Measurements from ENCODE around the gene PIP4K2C. TPM values are rescaled to one million over a fixed set of nuclear protein-coding genes. Genes with fewer than 3 reads are reported as not detected.

Gene PIP4K2C
- total and polyA plus RNA-seq, 10 of the 15 experiments (the other 5 are each of a cell fraction or from before 2014, with no cell fraction given) = 4.8 to 25.1 (median 14.9) TPM

DNA sequence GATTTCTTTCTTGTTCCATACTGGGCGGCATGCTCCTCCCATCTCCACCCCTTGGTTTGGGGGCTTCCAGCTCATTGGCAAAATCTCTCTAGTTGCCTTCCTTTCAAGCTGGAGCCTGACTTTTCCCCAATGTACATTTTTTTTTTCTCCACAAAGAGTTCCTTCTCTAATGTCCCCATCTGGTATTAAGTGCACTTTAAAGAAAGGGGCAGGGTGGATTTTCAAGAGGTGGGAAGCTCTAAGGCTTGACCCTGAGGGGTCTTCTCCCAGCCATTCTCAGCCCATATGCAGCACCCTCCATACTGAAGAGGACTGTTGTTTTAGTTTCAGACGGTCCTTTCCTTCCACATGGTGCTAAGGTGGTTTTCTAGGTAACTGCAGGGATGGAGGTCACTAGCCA lies 5.8 kb upstream of the PIP4K2C start (continued):
- no peak for TF ChIP-seq ZNF207 (IDR thresholded peaks at IDR 0.05; ENCODE audit: borderline replicate concordance)
- no peak for TF ChIP-seq KAT2A (conservative IDR thresholded peaks at IDR 0.05; ENCODE audit: control insufficient read depth, low read depth, low read length)

DNA sequence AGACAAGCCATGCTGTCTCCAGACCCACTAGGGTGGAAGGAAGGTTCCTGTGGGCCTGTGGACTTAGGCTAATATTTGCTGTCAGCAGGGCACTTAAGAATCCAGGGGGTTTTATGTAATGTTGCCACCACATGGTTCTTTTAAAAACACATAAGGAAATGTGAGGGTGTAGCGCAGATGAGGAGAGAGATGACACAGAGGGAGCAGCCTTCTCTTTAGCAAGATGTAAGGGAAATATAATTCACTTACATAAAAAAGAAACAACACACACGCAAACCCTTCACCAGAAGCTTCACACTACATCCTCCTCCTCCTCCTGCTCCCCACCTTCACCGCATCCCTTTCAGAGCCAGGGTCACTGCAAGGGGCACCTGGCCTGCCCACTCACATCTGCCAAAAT lies 4.9 kb upstream of the PIP4K2C start:
- in situ Hi-C loops (cut with MboI) = no loop called here
- no peak overlapping the region for H3K4me2 ChIP-seq (ENCODE audit: control insufficient read depth, insufficient read depth)
- H4K20me1 ChIP-seq (ENCODE audit: control insufficient read depth, insufficient read depth) = no peaks in the 10 kb centered on the region
- peaks cover under 1% of the 10 kb centered on the region; the same call in 1 of the 2 replicates for H3K79me2 ChIP-seq (ENCODE audit: control insufficient read depth, insufficient read depth, low read length)
- no peak for ATAC-seq
- no peak for FAIRE-seq
- no peaks in the 10 kb centered on the region for H3K27me3 ChIP-seq (replicated peaks in 1 of 2; ENCODE audit: control insufficient read depth in 2 of 2, insufficient read depth in 2 of 2, low read length in 1 of 2)
- ChIA-PET CTCF (interaction anchor here (1.2 to 7.8 kb wide), 9 partner anchors 10 to 155 kb away, joined by 5 to 119 read pairs (median 22); partner anchors contain the start of genes B4GALNT1 and GLI1), RAD21 (ENCODE audit: unreplicated experiment) (interaction anchor here (1.0 to 5.3 kb wide), 3 partner anchors 10 to 36 kb away, joined by 3 to 28 read pairs (median 3); no protein-coding TSS in a partner anchor), POLR2A (no interaction called here), SMC1A (ENCODE audit: uncharacterized antibody, unreplicated experiment) (interaction anchor here (1.1 to 3.6 kb wide), 4 partner anchors 8 to 52 kb away, joined by 3 to 15 read pairs (median 5); no protein-coding TSS in a partner anchor)
- H3K9me3 ChIP-seq (replicated peaks; ENCODE audit: control insufficient read depth, insufficient read depth, low read length) = no peaks in the 10 kb centered on the region
- no peak overlapping the region for H3K27ac ChIP-seq (ENCODE audit: control insufficient read depth, insufficient read depth)
- no TSS peak for BruUV-seq (replicated peaks)
- intact Hi-C loops (cut with micrococcal nuclease; ENCODE audit: unreplicated experiment) = loop anchor here (10.0 kb wide), 1 partner anchor 319 kb away; no protein-coding TSS in a partner anchor
- WGBS (ENCODE audit: insufficient coverage, insufficient replicate concordance, low lambda C conversion rate, missing lambda C conversion rate) = 53% methylated on average over 3 of the region's 3 CpGs
- no peaks in the 10 kb centered on the region for H3K36me3 ChIP-seq (ENCODE audit: control insufficient read depth in 2 of 2, insufficient read depth in 2 of 2, low read length in 1 of 2)
- H2AFZ ChIP-seq (ENCODE audit: control insufficient read depth, low read depth, low read length) = no peak overlapping the region
- H3K4me3 ChIP-seq = no peak overlapping the region
- no peak overlapping the region for H3K9ac ChIP-seq (ENCODE audit: control insufficient read depth, insufficient read depth, low read length)
- no peak for DNase-seq (ENCODE audit: low read depth, low spot score)
- no peaks in the 10 kb centered on the region for H3K4me1 ChIP-seq (ENCODE audit: control insufficient read depth, insufficient read depth, low read length)
- TF ChIP-seq, protein P1, sequence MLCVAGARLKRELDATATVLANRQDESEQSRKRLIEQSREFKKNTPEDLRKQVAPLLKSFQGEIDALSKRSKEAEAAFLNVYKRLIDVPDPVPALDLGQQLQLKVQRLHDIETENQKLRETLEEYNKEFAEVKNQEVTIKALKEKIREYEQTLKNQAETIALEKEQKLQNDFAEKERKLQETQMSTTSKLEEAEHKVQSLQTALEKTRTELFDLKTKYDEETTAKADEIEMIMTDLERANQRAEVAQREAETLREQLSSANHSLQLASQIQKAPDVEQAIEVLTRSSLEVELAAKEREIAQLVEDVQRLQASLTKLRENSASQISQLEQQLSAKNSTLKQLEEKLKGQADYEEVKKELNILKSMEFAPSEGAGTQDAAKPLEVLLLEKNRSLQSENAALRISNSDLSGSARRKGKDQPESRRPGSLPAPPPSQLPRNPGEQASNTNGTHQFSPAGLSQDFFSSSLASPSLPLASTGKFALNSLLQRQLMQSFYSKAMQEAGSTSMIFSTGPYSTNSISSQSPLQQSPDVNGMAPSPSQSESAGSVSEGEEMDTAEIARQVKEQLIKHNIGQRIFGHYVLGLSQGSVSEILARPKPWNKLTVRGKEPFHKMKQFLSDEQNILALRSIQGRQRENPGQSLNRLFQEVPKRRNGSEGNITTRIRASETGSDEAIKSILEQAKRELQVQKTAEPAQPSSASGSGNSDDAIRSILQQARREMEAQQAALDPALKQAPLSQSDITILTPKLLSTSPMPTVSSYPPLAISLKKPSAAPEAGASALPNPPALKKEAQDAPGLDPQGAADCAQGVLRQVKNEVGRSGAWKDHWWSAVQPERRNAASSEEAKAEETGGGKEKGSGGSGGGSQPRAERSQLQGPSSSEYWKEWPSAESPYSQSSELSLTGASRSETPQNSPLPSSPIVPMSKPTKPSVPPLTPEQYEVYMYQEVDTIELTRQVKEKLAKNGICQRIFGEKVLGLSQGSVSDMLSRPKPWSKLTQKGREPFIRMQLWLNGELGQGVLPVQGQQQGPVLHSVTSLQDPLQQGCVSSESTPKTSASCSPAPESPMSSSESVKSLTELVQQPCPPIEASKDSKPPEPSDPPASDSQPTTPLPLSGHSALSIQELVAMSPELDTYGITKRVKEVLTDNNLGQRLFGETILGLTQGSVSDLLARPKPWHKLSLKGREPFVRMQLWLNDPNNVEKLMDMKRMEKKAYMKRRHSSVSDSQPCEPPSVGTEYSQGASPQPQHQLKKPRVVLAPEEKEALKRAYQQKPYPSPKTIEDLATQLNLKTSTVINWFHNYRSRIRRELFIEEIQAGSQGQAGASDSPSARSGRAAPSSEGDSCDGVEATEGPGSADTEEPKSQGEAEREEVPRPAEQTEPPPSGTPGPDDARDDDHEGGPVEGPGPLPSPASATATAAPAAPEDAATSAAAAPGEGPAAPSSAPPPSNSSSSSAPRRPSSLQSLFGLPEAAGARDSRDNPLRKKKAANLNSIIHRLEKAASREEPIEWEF (IDR thresholded peaks at IDR 0.05; ENCODE audit: insufficient replicate concordance, low read depth, low read length) = no peak
- TF ChIP-seq, protein P2, sequence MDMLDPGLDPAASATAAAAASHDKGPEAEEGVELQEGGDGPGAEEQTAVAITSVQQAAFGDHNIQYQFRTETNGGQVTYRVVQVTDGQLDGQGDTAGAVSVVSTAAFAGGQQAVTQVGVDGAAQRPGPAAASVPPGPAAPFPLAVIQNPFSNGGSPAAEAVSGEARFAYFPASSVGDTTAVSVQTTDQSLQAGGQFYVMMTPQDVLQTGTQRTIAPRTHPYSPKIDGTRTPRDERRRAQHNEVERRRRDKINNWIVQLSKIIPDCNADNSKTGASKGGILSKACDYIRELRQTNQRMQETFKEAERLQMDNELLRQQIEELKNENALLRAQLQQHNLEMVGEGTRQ (IDR thresholded peaks at IDR 0.05; ENCODE audit: borderline replicate concordance, low read depth, low read length) = no peak
- TF ChIP-seq, protein P3, sequence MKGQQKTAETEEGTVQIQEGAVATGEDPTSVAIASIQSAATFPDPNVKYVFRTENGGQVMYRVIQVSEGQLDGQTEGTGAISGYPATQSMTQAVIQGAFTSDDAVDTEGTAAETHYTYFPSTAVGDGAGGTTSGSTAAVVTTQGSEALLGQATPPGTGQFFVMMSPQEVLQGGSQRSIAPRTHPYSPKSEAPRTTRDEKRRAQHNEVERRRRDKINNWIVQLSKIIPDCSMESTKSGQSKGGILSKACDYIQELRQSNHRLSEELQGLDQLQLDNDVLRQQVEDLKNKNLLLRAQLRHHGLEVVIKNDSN (IDR thresholded peaks at IDR 0.05; ENCODE audit: borderline replicate concordance, extremely low read length, insufficient read depth, low read depth, low read length) = no peak
- TF ChIP-seq, protein P4, sequence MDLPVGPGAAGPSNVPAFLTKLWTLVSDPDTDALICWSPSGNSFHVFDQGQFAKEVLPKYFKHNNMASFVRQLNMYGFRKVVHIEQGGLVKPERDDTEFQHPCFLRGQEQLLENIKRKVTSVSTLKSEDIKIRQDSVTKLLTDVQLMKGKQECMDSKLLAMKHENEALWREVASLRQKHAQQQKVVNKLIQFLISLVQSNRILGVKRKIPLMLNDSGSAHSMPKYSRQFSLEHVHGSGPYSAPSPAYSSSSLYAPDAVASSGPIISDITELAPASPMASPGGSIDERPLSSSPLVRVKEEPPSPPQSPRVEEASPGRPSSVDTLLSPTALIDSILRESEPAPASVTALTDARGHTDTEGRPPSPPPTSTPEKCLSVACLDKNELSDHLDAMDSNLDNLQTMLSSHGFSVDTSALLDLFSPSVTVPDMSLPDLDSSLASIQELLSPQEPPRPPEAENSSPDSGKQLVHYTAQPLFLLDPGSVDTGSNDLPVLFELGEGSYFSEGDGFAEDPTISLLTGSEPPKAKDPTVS (IDR thresholded peaks at IDR 0.05; ENCODE audit: low read depth, low read length) = no peak
- TF ChIP-seq SMAD5 (IDR thresholded peaks at IDR 0.05; ENCODE audit: low read depth) (no peak), IRF4 (IDR thresholded peaks at IDR 0.05; ENCODE audit: low read depth, low read length) (no peak), GATAD2B (conservative IDR thresholded peaks at IDR 0.05; ENCODE audit: low read depth) (no peak)
- TF ChIP-seq, protein P5, sequence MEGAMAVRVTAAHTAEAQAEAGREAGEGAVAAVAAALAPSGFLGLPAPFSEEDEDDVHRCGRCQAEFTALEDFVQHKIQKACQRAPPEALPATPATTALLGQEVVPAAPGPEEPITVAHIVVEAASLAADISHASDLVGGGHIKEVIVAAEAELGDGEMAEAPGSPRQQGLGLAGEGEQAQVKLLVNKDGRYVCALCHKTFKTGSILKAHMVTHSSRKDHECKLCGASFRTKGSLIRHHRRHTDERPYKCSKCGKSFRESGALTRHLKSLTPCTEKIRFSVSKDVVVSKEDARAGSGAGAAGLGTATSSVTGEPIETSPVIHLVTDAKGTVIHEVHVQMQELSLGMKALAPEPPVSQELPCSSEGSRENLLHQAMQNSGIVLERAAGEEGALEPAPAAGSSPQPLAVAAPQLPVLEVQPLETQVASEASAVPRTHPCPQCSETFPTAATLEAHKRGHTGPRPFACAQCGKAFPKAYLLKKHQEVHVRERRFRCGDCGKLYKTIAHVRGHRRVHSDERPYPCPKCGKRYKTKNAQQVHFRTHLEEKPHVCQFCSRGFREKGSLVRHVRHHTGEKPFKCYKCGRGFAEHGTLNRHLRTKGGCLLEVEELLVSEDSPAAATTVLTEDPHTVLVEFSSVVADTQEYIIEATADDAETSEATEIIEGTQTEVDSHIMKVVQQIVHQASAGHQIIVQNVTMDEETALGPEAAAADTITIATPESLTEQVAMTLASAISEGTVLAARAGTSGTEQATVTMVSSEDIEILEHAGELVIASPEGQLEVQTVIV (IDR thresholded peaks at IDR 0.05; ENCODE audit: borderline replicate concordance, partially characterized antibody) = no peak
